Loucy (cell line): Measurements from ENCODE around the gene SDK2.

ENCODE experiments used
- H2AFZ ChIP-seq: fragments of 200-600 bp; sonication (generic); 2 replicates; pipeline ENCODE4 v1.6.0; 2016; ENCODE audit warnings: antibody characterized with exemption, mild to moderate bottlenecking, low read length, moderate library complexity
- H3F3A ChIP-seq: fragments of 200-600 bp; 2 replicates; pipeline ENCODE4 v1.6.0; 2016; ENCODE audit warnings: antibody characterized with exemption, low read depth, mild to moderate bottlenecking
- H3K27me3 ChIP-seq: fragments of 200-600 bp; sonication (generic); 2 replicates; pipeline ENCODE4 v1.6.1; 2014; ENCODE audit warnings: low read length, mild to moderate bottlenecking; ENCODE audit not compliant: insufficient read depth, poor library complexity, severe bottlenecking
- H3K36me3 ChIP-seq: fragments of 200-600 bp; sonication (generic); 2 replicates; pipeline ENCODE4 v1.6.1; 2016; ENCODE audit warnings: low read length; ENCODE audit not compliant: insufficient read depth
- H3K4me1 ChIP-seq: fragments of 200-600 bp; sonication (generic); 2 replicates; pipeline ENCODE4 v1.5.1; 2014; ENCODE audit warnings: low read length, mild to moderate bottlenecking; ENCODE audit not compliant: insufficient read depth, poor library complexity, severe bottlenecking
- H3K4me2 ChIP-seq: fragments of 200-600 bp; sonication (generic); 2 replicates; pipeline ENCODE4 v1.6.0; 2014; ENCODE audit warnings: antibody characterized with exemption, low read length, low read depth, mild to moderate bottlenecking; ENCODE audit not compliant: poor library complexity, severe bottlenecking
- H3K4me3 ChIP-seq: fragments of 200-600 bp; sonication (generic); 2 replicates; pipeline ENCODE4 v1.5.1; 2014; ENCODE audit warnings: low read length, mild to moderate bottlenecking, mixed read lengths; ENCODE audit not compliant: poor library complexity, severe bottlenecking
- H3K79me2 ChIP-seq: fragments of 200-600 bp; sonication (generic); 2 replicates; pipeline ENCODE4 v1.6.1; 2014; ENCODE audit warnings: low read length; ENCODE audit not compliant: insufficient read depth
- H3K9ac ChIP-seq: fragments of 200-600 bp; sonication (generic); 2 replicates; pipeline ENCODE4 v1.6.0; 2014; ENCODE audit warnings: mild to moderate bottlenecking, low read depth, low read length, moderate library complexity; ENCODE audit not compliant: poor library complexity, severe bottlenecking
- H3K9me2 ChIP-seq: fragments of 200-600 bp; sonication (generic); replicated peaks from 2 replicates; pipeline ENCODE4 v1.6.1; 2016; ENCODE audit warnings: low read depth, low read length, mixed read lengths
- H3K9me3 ChIP-seq: fragments of 200-600 bp; sonication (generic); 2 replicates; pipeline ENCODE4 v1.6.1; 2014; ENCODE audit warnings: mild to moderate bottlenecking, antibody characterized with exemption, low read length, low read depth; ENCODE audit not compliant: insufficient read depth
- H4K20me1 ChIP-seq: fragments of 200-600 bp; sonication (generic); 2 replicates; pipeline ENCODE4 v1.6.0; 2014; ENCODE audit warnings: antibody characterized with exemption, low read length, mild to moderate bottlenecking; ENCODE audit not compliant: insufficient read depth, poor library complexity, severe bottlenecking
- CTCF ChIP-seq: fragments of 200-600 bp; sonication (generic); conservative IDR thresholded peaks from 2 replicates; pipeline ENCODE4 v1.5.1; 2014; ENCODE audit warnings: mild to moderate bottlenecking, antibody characterized with exemption, low read length
- EZH2phosphoT487 ChIP-seq: fragments of 200-600 bp; IDR thresholded peaks from 2 replicates; pipeline ENCODE4 v1.6.1; 2018; ENCODE audit warnings: antibody characterized with exemption, mild to moderate bottlenecking, moderate library complexity, borderline replicate concordance

The SDK2 gene

DNA sequence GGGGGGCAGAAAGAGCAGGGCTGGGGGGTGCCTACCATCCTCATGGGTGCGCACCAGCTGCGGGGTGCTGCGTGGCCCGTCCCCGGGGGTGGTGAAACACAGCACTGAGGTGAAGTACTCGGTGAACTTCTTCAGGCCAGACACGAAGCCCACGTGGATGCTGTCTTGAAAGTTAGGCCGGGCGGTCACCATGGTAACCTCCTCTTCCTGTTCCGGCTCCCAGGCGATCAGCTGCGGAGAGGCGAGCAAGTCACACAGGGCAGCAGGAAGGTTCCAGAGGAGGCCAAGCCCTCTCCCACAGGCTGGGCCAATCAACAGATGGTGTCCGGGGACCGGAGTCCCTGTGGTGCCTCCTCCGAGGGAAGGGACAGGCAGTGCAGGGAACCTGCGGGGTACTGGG is 242.3 kb downstream of the SDK2 start:
- no peaks in the 10 kb centered on the region for H3K9me2 ChIP-seq
- no peak overlapping the region for H2AFZ ChIP-seq
- H3K79me2 ChIP-seq: no peaks in the 10 kb centered on the region
- peaks cover 29% of the 10 kb centered on the region; the same call in 1 of the 2 replicates for H3K36me3 ChIP-seq
- no peak overlapping the region for H3K9ac ChIP-seq
- TF ChIP-seq CTCF: no peak
- no peaks in the 10 kb centered on the region for H3F3A ChIP-seq
- no peak overlapping the region for H3K4me3 ChIP-seq
- H3K4me2 ChIP-seq: no peak overlapping the region
- no peaks in the 10 kb centered on the region for H3K27me3 ChIP-seq
- no peaks in the 10 kb centered on the region for H3K4me1 ChIP-seq
- H3K9me3 ChIP-seq: no peaks in the 10 kb centered on the region
- H4K20me1 ChIP-seq: no peaks in the 10 kb centered on the region

DNA sequence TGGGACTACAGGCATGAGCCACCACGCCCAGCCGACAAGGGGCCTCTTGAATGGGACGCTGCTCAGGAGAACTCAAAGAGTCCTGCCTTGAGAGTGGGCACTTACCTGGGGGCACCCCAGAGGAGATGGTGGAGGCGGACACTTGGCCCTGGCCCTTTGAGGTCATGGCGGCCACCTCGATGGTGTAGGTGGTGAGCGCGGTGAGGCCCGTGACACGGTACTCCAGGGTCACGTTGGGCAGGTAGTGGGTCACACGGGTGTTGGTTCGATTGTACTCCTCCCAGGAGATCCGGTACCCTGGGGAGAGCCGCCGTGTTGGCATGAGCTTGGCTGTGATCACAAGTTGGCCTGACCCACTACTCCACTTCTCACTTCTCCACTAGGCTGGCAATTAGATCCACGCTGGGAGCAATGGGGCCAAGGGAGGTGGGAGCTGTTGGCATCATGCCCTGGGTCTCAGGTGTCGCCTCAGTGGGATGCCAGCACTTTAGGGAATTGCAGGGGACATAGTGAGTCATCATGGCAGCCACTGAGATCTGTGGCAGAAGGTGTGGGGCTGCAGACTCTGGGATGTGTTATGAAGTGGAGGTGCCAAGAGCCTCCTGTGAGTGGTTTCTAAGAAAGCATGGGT is 243.2 kb downstream of the SDK2 start:
- Histone ChIP-seq H2AFZ (no peak overlapping the region), H3K4me2 (no peak overlapping the region), H3K36me3 (peaks cover 32% of the 10 kb centered on the region; the same call in 1 of the 2 replicates), H3K9me2 (no peaks in the 10 kb centered on the region), H3K4me1 (no peaks in the 10 kb centered on the region), H3K4me3 (no peak overlapping the region), H3K9ac (no peak overlapping the region), H3K9me3 (no peaks in the 10 kb centered on the region), H3K27me3 (no peaks in the 10 kb centered on the region), H3F3A (no peaks in the 10 kb centered on the region), H3K79me2 (no peaks in the 10 kb centered on the region), H4K20me1 (no peaks in the 10 kb centered on the region)
- TF ChIP-seq CTCF (no peak), EZH2phosphoT487 (no peak)

DNA sequence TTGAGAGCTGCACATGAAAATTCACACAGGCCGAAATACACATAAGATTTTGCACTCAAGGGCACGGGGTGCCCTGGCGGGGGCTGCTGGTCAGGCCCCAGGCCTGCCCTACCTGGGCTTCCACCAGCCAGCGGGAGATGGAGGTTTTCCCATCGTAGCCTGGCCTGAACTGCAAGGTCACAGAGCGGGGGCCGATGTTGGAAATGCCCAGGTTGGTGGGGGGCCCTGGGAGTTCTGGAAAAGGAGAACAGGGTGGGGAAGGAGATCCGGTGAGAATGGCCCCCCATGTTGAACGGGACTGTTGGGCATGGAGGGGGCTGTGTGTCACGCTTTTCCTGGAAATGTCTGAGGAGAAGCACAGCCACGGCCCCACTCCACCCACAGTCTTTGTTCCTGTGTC is 245.2 kb downstream of the SDK2 start:
- H4K20me1 ChIP-seq: no peaks in the 10 kb centered on the region
- H3F3A ChIP-seq: no peaks in the 10 kb centered on the region
- H3K9me2 ChIP-seq: no peaks in the 10 kb centered on the region
- H3K4me1 ChIP-seq: no peaks in the 10 kb centered on the region
- no peak for TF ChIP-seq EZH2phosphoT487
- no peak for TF ChIP-seq CTCF
- H3K4me3 ChIP-seq: no peak overlapping the region
- no peak overlapping the region for H3K4me2 ChIP-seq
- peaks cover 34% of the 10 kb centered on the region; the same call in 1 of the 2 replicates for H3K36me3 ChIP-seq
- H3K27me3 ChIP-seq: no peaks in the 10 kb centered on the region
- no peak overlapping the region for H2AFZ ChIP-seq
- no peaks in the 10 kb centered on the region for H3K9me3 ChIP-seq
- H3K9ac ChIP-seq: no peak overlapping the region
- H3K79me2 ChIP-seq: no peaks in the 10 kb centered on the region
